Posterior cingulate gyrus (tissue), 11 donors: Measurements from ENCODE around the gene ABCC2.
"Not testable (repeated sequence)": the region's sequence is repeated elsewhere in the genome, so short reads cannot be mapped to it uniquely, and the experiment has no call there.

Experiments used
- DNase-seq, 10 donors: peaks; one replicate each; pipeline versions ENCODE4 v3.0.0 to v3.0.0-alpha.2; 2020 to 2021; ENCODE audit warnings: mixed read lengths in 3 of 10
- intact Hi-C: fragments of 100-400 bp; cut with DNase I; formaldehyde crosslinking; loops from one replicate; pipeline ENCODE4 v1.15.1; 2023

ABCC2 gene

DNA sequence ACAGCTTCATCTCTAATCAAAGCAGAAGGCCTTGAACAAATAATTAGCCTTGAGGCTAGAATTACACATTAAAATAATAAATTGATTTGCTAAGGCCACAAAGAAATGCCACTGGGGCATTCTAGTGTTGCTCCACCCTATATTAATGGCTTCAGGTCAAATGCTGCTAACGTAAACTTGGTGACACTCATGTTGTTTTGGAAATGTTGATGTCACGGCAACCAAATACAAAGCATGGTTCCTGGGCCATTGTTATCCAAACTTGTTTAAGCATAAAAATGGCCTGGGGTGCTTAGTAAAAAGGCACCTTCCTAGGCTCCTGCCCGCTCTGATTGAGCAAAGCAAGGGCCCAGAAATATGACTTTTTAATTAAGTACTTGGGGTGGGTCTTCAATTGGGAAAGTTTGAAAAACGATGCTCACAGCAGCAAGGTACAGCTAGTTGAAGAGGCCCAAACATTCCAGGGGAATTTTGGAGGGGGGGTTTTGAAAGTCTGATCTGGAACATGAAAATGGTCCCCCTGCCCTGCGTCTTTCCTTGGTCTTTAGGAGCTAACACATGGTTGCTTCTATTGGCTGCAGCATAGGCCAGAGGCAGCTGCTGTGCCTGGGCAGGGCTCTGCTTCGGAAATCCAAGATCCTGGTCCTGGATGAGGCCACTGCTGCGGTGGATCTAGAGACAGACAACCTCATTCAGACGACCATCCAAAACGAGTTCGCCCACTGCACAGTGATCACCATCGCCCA, 67.8 kb downstream of the ABCC2 start:
- no peak for DNase-seq
- intact Hi-C loops, result no loop called here

DNA sequence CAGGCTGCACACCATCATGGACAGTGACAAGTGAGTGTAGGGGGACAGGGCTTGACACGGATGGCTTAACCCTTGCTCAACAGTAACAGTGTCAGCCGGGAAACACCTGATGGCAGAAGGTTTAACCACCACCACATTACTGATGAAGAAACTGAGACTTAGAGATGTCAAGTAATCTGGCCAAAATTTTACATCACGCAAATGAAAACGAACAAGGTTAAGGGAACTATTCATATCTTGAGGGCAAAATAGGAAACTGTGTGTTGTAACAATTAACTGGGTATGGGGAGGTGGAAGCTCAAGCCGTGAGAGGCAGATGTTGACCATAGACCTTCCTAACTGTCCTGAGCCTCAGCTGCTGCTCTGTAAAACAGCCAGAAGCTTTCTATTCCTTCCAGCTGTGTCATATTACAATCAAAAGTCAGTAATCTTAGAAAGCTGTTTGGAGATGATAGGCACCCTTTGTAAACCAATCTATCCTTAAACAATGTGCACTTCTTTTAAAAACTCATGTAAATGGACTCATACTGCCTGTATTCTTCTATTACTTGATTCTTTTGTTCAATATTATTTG, 68.4 kb downstream of the ABCC2 start:
- DNase-seq, result no peak
- intact Hi-C loops, result no loop called here

DNA sequence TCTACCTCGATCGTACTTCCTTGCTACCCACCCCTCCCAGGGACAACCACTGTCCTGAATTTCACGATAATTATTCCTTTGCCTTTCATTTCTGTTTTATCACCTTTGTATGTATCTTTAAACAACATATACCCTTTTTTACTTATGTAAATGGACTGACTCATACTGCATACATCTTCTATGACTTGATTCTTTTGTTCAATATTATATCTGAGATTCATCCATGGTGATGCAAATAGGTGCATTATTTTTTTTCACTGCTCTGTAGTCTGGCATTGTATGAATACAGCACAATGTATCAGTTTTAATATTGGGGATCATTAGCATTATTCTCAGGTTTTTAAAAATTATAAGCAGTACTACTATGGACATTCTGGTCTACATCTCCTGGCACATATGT, 69.4 kb downstream of the ABCC2 start:
- DNase-seq, result no peak
- intact Hi-C loops, result no loop called here

DNA sequence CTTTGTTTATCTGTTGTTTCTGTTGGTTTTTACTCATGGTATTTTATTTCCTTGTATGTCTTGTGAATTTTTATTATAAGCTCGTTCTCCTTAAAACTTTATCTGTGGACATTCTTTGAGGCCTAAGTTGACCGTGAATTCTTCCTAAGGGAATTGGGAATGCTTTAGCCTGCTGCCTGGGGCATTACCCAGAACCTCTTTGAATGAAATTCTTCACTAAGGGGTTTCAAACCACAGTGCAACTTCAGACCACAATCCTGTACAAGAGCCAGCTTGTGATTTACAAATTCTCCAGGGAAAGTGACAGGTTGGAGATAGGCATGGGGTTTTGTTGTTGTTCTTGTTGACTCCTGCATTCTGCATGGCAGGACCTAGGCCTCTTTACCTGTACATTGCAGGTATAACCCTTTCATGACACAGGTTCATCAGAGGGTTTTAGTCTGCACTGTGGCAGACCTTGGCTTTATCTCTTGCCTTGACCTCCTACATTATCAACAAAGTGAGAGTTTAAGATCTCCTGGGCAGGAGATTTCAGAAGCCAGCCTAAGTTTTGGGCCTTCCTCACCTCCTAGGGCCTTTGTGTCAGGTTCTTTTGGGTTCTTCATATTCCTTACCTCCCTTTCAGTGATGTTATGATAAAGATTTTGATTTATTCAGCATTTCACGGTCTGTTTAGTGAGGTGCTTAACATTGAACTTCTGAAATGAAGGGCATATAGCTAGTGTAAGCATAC, 70.2 kb downstream of the ABCC2 start:
- DNase-seq, result no peak
- intact Hi-C loops, result no loop called here

DNA sequence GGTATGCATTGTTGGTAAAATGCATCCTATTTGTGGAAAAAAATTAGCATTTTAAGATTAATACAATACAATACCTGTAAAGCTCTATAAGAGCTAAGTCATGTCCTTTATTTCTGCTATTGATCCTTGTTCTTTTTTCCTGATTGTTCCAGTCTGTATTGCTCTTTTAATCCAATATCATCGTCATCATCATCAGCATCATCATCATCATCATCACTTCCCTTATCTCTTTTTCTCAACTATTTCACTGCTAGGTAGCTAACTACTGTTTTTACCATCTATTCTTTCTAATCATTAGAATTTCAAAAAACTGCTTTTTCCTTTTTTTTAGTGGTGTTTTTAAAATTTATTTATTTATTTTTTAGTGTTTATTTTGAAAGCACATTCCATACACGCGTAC, 71.2 kb downstream of the ABCC2 start:
- intact Hi-C loops, result loop anchor here (2.0 kb wide), 1 partner anchor 193 kb away; no protein-coding TSS in a partner anchor

DNA sequence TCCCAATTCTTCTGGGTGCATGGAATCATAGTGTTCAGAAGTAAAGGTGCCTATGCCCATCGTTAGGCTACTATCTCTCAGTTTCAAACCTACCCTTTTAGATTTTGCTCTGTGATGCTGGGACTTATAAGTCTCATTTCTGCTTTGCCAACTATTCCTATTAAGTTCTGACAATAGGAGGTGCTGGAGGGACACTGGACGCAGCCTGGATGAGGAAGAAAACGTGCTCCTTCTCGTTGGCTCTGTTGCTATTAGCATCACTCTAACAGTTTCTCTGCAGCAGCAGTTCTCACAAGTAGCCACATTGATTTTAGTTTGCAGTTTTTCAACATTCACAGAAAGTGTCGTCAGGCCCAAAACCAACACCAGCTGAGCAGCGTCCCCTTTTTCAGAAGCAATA, 72.4 kb downstream of the ABCC2 start:
- intact Hi-C loops, result loop anchor here (2.0 kb wide), 1 partner anchor 192 kb away; no protein-coding TSS in a partner anchor
- DNase-seq, result peak in 2 of 10 donors; percentile 7 to 24

More for the DNA sequence above, 71.2 kb downstream of the ABCC2 start:
- no peak for DNase-seq

DNA sequence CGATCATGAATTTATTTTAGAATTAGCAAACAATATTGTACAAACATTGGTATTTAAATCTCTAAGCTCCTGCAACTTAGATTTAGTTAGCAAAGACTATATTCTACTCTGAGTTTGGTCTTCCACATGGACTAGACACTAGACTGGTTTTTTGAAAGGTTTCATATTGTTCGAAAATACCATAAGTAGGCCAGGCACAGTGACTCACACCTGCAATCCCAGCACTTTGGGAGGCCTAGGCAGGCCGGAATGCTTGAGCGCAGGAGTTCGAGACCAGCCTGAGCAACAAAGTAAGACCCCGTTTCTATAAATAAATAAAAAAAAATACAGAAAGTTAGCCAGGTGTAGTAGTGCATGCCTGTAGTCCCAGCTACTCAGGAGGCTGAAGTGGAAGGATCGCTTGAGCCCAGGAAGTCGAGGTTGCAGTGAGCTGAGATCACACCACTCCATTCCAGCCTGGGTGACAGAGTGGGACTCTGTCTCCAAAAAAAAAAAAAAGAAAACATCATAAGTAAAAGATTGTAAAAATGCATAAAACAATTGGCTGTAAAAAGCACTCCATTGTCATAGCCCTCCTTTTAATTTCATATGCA, 73.1 kb downstream of the ABCC2 start:
- DNase-seq, result no peak
- intact Hi-C loops, result loop anchor here (2.0 kb wide), 1 partner anchor 191 kb away; no protein-coding TSS in a partner anchor

DNA sequence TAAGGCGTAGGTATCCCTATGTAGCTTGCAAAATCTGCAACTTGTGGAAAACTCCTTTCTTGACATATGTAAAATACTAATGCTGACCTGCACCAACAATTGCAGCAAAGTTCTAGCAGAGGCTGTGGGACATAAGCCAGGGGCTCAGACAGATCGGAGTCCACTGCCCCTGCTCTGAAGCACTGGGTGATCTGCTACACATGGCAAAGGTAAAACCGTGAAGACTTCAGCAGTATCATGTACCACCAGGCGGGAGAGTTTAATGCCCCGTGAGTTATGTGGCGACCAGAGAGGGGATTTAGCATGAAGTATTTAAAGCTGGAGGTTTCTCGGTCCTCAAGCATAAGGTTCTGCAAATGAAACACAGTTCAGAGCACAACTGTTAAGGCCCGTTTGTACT, 76.4 kb downstream of the ABCC2 start:
- intact Hi-C loops, result no loop called here
- DNase-seq, result no peak

DNA sequence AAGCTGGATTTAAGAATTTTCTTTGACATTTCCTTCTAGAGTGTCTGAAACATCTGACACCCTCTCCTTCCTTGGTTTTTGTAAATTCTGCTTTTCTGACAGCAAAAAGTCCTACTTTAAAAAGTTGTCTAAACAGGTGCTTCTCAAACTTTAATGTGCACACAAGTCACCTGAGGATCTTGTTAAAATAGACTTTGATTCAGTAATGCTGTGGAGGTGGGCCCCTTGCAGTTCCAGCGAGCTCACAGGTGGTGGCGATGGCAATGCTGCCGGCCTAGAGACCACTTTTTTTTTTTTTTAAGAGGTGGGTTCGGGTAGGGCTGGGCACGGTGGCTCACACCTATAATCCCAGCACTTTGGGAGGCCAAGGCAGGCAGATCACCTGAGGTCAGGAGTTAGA, 77.1 kb downstream of the ABCC2 start:
- no peak for DNase-seq
- intact Hi-C loops, result no loop called here

DNA sequence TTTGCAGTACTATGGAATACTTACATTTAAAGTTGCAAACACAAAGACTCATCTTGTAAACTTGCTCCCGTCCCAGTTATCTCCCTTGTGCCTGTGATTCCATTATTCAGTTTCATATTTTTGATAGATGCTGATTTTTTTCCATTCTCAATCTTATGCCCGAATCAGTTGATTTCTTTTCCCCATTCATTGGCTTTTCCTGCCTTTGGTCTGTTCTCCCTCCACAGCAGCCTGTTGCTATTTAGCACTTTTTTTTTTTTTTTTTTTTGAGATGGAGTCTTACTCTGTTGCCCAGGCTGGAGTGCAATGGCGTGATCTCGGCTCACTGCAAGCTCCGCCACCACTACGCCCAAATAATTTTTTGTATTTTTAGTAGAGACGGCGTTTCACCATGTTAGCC, 78.0 kb downstream of the ABCC2 start:
- intact Hi-C loops, result no loop called here
- DNase-seq, result no peak

DNA sequence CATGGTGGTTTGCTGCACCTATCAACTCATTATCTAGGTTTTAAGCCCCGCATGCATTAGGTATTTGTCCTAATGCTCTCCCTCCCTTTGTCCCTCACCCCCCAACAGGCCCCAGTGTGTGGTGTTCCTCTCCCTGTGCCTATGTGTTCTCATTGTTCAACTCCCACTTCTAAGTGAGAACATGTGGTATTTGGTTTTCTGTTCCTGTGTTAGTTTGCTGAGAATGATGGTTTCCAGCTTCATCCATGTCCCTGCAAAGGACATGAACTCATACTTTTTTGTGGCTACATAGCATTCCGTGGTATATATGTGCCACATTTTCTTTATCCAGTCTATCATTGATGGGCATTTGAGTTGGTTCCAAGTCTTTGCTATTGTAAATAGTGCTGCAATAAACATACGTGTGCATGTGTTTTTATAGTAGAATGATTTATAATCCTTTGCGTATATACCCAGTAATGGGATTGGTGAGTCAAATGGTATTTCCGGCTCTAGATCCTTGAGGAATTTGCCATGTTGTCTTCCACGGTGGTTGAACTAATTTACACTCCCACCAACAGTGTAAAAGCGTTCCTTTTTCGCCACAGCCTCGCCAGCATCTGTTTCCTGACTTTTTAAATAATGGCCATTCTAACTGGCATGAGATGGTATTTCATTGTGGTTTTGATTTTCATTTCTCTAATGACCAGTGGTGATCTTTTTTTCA, 81.2 kb downstream of the ABCC2 start:
- intact Hi-C loops, DNase-seq: not testable (repeated sequence)

DNA sequence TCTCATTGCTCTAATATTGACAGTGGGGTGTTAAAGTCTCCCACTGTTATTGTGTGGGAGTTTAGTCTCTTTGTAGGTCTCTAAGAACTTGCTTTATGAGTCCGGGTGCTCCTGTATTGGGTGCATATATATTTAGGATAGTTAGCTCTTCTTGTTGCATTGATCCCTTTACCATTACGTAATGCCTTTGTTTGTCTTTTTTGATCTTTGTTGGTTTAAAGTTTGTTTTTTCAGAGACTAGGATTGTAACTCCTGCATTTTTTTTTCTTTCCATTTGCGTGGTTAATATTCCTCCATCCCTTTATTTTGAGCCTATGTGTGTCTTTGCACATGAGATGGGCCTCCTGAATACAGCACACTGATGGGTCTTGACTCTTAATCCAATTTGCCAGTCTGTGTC, 84.8 kb downstream of the ABCC2 start:
- DNase-seq, intact Hi-C loops: not testable (repeated sequence)

DNA sequence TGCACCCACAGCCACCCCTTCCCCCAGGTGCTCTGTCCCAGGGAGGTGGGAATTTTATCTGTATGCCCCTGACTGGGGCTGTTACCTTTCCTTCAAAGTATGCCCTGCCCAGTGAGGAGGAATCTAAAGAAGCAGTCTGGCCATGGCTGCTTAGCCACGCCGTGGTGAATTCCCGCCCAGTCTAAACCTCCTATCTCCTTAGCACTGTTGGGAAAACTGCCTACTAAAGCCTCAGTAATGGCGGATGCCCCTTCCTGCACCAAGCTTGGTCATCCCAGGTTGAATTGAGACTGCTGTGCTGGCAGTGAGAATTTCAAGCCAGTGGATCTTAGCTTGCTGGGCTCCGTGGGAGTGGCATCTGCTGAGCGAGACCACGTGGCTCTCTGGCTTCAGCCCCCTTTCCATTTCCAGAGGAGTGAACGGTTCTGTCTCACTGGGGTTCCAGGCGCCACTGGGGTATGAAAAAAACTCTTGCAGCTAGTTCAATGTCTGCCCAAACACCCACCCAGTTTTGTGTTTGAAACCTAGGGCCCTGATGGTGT, 87.2 kb downstream of the ABCC2 start:
- no peak for DNase-seq
- intact Hi-C loops, result no loop called here

DNA sequence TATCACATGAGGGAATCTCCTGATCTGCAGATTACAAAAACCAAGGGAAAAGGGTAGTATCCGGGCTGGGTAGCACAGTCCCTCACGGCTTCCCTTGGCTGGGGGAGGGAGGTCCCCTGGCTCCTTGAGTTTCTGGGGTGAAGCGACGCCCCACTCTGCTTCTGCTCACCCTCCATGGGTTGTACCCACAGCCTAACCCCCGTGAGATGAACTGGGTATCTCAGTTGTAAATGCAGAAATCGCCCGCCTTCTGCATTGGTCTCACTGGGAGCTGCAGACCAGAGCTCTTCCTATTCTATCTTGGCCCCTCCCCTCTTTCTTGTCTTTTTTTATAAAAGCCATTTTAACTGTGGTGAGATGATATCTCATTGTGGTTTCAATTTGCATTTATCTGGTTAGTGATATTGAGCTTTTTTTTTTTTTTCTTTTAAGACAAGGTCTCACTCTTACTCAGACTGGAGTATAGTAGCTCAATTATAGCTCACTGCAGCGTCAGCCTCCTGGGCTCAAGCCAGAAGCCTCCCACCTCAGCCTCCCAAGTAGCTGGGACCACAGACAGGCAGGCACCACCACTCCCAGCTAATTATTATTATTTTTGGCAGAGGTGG, 87.8 kb downstream of the ABCC2 start:
- intact Hi-C loops, result no loop called here
- no peak for DNase-seq

DNA sequence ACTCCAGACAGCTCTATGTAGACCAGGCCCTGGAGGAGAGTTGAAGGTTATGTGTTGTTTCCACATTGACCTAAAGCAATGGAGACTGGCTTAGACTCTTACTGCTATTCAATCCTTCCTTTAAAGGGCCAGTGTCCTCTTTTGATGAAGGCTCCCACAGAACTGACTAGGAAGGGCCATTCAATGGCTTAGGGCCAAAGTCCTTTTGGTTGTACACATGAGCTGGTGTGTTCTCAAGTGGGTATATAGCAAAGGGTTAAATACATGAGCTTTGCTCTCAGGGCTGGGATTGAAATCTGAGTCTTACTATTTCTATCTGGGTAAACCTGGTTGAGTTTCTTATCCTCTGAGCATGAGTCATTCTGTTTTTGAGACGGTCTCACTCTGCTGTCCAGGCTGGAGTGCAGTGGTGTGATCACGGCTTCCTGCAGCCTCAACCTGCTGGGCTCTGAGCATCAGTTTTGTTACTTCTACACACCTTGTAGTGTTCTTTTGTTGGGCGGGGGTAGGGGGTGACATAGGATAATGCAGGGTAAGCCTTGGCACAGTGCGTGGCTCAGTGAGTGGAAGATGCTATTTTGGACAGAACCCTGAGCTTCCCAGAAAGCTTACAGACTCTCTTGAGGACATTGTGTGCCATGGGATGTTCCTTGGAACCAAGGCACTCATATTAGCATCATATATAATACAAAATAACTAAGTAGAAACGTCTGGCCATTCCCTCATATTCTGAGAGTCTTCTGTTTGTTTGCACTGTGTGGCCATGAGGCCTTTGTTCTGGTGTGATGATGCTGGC, 90.1 kb downstream of the ABCC2 start:
- no peak for DNase-seq
- intact Hi-C loops, result no loop called here

DNA sequence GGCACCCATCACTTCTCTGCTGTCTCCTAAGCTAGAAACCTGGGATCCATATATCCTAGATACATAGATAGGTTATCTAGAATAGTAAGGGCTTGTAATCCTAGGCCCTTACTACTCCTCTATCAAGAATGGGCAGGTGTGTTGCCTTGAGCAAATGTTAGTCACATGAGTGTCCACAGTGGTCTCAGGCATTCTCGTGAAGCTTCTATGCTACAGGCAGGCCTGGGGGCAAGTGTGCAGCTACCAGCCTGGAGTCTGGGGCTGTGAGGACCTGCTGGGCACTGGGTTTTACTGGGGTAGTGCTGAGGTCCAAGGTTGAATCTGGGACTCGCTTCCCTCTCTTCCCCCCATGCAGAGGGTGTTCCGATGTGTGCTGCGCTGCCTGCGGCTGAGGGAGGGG, 91.4 kb downstream of the ABCC2 start:
- intact Hi-C loops, result no loop called here
- DNase-seq, result no peak

DNA sequence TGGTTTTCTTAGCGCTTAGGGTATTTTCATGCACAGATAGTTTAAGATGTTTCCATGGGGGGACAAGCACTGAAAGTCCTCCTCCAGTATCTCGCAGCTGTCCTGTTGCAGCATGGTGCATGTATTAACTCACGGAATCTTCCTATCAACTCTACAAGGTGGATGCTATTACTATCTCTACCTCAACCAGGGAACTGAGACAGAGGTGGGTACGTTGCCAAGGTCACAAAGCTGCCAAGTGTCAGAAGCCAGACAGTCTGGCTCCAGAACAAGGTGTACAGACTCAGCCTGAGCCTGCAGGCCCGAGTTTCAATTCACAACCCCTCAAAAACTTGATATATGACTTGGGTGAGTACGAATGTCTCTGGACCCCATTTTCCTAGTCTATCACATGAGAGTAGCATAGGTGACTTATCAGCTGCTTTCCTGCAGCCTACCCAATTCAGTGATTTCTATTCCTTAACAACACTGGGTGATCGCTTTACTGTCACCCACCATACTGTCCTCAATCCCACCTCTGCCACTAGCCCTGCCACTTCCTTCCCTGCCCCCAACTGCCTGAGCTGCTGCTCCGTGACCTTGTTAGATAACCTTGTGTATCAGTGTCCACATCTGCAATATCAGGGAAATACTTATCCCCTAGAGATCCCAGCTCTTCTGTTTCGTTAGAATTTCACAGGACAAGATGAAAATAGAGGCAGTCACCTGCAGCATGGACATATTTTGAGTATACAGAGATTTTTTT, 92.1 kb downstream of the ABCC2 start:
- no peak for DNase-seq
- intact Hi-C loops, result no loop called here

DNA sequence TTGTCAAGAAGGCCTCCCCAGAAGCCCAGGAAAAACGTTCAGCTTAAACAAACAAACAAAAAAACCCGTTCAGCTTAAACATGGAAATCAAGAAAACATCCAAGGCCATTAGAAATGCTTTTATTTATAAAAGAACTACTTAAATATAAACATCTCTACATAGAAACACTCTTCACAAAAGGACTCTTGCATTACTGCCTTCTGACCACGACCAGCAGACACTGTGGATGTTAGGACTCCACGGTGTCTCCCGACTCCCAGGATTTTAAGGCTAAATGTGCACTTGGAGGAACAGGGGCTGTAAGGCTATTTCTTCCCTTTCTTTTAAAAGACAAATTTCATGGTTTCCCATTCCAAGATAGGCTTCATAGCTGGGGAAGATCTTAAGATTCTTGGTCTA, 93.0 kb downstream of the ABCC2 start:
- intact Hi-C loops, result no loop called here
- DNase-seq, result no peak
